PC-3 (cell line): Measurements from ENCODE around the gene RBBP8NL. TPM values are rescaled to one million over a fixed set of nuclear protein-coding genes. Genes with fewer than 3 reads are reported as not detected.

Experiments used
- ATAC-seq: fragments of 200-7000 bp; cut with Tn5 transposase; 2 replicates; pipeline ENCODE4 v1.9.1; 2020; ENCODE audit warnings: mild to moderate bottlenecking, moderate library complexity
- BruUV-seq: library from RNA; stranded (reverse); fragments of 400-500 nt; replicated peaks from 2 replicates; lab custom pipeline; 2021; lab: Mats Ljungman, UMichigan
- CTCF ChIA-PET: fragments of 300-600 bp; sonication (Branson Sonifier 250); formaldehyde crosslinking; loops from one replicate; lab custom pipeline; 2022; ENCODE audit warnings: antibody characterized with exemption; lab: Charles Lee
- POLR2A ChIA-PET: fragments of 300-600 bp; sonication (Branson Sonifier 250); formaldehyde crosslinking; loops from one replicate; lab custom pipeline; 2022; ENCODE audit warnings: antibody characterized with exemption; ENCODE audit not compliant: unreplicated experiment; lab: Charles Lee
- DNase-seq: peaks from one replicate; pipeline ENCODE4 v3.0.0-alpha.2; 2015
- H2AFZ ChIP-seq: fragments of 300-600 bp; sonication (generic); 2 replicates; pipeline ENCODE4 v1.6.0; 2016; ENCODE audit warnings: antibody characterized with exemption, low read length
- H3F3A ChIP-seq: fragments of 300-600 bp; sonication (generic); one replicate; pipeline ENCODE4 v1.6.0; 2017; ENCODE audit warnings: antibody characterized with exemption, low read length, control low read depth, mild to moderate bottlenecking; ENCODE audit not compliant: unreplicated experiment
- H3K27ac ChIP-seq: fragments of 300-600 bp; sonication (generic); 2 replicates; pipeline ENCODE4 v1.5.1; 2016; ENCODE audit warnings: mild to moderate bottlenecking, low read length
- H3K27me3 ChIP-seq: fragments of 300-600 bp; sonication (generic); 2 replicates; pipeline ENCODE4 v1.6.1; 2016; ENCODE audit warnings: low read length, mixed read lengths
- H3K36me3 ChIP-seq: fragments of 300-600 bp; sonication (generic); 2 replicates; pipeline ENCODE4 v1.6.1; 2016; ENCODE audit warnings: low read depth, mixed run types, low read length, mixed read lengths
- H3K4me1 ChIP-seq: fragments of 300-600 bp; sonication (generic); 2 replicates; pipeline ENCODE4 v1.5.1; 2016; ENCODE audit warnings: low read length; ENCODE audit not compliant: insufficient read depth
- H3K4me2 ChIP-seq: fragments of 300-600 bp; sonication (generic); 2 replicates; pipeline ENCODE4 v1.6.0; 2016; ENCODE audit warnings: low read length
- H3K4me3 ChIP-seq: fragments of 300-600 bp; sonication (generic); 2 replicates; pipeline ENCODE4 v1.5.1; 2016; ENCODE audit warnings: mild to moderate bottlenecking, low read length, mixed read lengths
- H3K79me2 ChIP-seq: fragments of 300-600 bp; sonication (generic); 2 replicates; pipeline ENCODE4 v1.6.1; 2017; ENCODE audit warnings: low read length, mixed read lengths
- H3K9ac ChIP-seq: fragments of 300-600 bp; sonication (generic); 2 replicates; pipeline ENCODE4 v1.6.0; 2016; ENCODE audit warnings: mild to moderate bottlenecking, low read length
- H3K9me2 ChIP-seq: fragments of 300-600 bp; sonication (generic); replicated peaks from 2 replicates; pipeline ENCODE4 v1.6.1; 2016; ENCODE audit warnings: mixed run types, low read length, mixed read lengths
- H3K9me3 ChIP-seq: fragments of 300-600 bp; sonication (generic); 2 replicates; pipeline ENCODE4 v1.6.1; 2016; ENCODE audit warnings: low read length, mixed read lengths
- H4K20me1 ChIP-seq: fragments of 300-600 bp; sonication (generic); 2 replicates; pipeline ENCODE4 v1.6.1; 2016; ENCODE audit warnings: low read length, mixed read lengths
- EZH2 ChIP-seq: fragments of 300-600 bp; sonication (generic); IDR thresholded peaks from one replicate; pipeline ENCODE4 v1.6.1; 2017; ENCODE audit warnings: antibody characterized with exemption, mild to moderate bottlenecking, low read length; ENCODE audit not compliant: unreplicated experiment
- EZH2phosphoT487 ChIP-seq: fragments of 300-600 bp; sonication (generic); IDR thresholded peaks from 2 replicates; pipeline ENCODE4 v1.6.1; 2018; ENCODE audit warnings: mild to moderate bottlenecking, antibody characterized with exemption, low read length, borderline replicate concordance
- intact Hi-C: fragments of 100-400 bp; cut with micrococcal nuclease; formaldehyde crosslinking; loops from 2 replicates; pipeline ENCODE4 v1.9.0; 2023
- total RNA-seq: library from RNA; depleted of rRNA; stranded (reverse); fragments of >200 nt; gene quantifications from 2 replicates; pipeline ENCODE4 v1.2.3, GENCODE V29; 2014
- TF ChIP-seq, protein P1 (sequence below): fragments of 300-600 bp; sonication (generic); conservative IDR thresholded peaks from 2 replicates; pipeline ENCODE4 v1.5.1; 2017; ENCODE audit warnings: antibody characterized with exemption, low read depth, mild to moderate bottlenecking, low read length

The RBBP8NL gene
- total RNA-seq, 1 experiment from 2014 or later, result 9.4 TPM

DNA sequence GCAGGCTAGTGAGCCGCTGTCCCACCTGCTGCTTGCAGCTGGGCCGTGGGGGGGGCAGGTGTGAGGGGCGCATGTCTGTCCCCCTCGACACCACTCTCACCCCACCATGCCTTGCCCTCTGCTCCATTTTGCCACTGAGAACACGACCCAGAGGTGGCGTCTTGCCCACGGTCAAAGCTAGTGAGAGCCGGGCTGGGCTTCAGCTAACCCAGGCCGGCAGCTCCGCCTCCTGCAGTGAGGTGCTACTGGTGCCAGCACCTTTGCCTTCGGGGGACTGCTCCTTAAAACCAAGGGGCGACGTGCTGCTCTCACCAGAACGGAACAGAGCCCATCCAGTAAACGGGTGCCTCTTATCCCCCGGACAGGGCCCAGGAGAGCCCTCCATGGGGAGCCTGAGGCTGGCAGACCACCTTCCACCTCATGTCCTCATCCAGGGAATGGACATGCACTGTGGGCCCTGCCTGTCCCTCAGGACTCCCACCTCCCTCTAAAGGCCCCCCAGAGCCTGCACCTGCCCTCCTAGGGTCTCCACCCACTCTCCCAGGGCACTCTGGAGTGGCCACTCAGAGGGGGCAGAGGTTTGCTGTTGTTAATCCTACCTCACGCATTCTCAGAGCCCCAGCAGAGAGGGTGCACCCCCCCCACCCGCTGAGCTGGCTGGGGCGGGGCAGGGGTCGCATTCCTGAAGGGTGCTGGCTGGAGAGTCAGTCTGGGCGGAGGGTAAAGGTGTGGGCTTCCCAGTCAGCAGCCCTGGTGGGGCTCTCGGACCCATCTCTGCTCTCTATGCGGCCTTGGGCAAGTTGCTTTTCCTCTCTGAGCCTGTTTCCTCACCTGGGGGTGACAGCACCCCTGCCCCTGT is 2.9 kb downstream of the RBBP8NL start:
- Histone ChIP-seq H3K79me2 (0 out of 2 replicates have a peak, but pooled peaks cover 5% of the 10 kb centered on the region), H3K27ac (no peak overlapping the region), H4K20me1 (no peaks in the 10 kb centered on the region), H3F3A (no peaks in the 10 kb centered on the region), H3K27me3 (no peaks in the 10 kb centered on the region), H3K4me1 (peaks cover 29% of the 10 kb centered on the region), H3K36me3 (no peaks in the 10 kb centered on the region), H3K4me3 (no peak overlapping the region), H2AFZ (no peak overlapping the region), H3K4me2 (no peak overlapping the region), H3K9ac (no peak overlapping the region), H3K9me3 (no peaks in the 10 kb centered on the region), H3K9me2 (no peaks in the 10 kb centered on the region)
- POLR2A ChIA-PET, result no interaction called here
- no TSS peak for BruUV-seq
- CTCF ChIA-PET, result interaction anchor here (0.6 kb wide), 1 partner anchor 386 kb away, joined by 4 read pairs; no protein-coding TSS in a partner anchor
- DNase-seq, result peak; percentile 22
- ATAC-seq, result no peak
- intact Hi-C loops, result no loop called here
- TF ChIP-seq EZH2phosphoT487, result no peak
- TF ChIP-seq EZH2, result no peak
- TF ChIP-seq, protein P1, sequence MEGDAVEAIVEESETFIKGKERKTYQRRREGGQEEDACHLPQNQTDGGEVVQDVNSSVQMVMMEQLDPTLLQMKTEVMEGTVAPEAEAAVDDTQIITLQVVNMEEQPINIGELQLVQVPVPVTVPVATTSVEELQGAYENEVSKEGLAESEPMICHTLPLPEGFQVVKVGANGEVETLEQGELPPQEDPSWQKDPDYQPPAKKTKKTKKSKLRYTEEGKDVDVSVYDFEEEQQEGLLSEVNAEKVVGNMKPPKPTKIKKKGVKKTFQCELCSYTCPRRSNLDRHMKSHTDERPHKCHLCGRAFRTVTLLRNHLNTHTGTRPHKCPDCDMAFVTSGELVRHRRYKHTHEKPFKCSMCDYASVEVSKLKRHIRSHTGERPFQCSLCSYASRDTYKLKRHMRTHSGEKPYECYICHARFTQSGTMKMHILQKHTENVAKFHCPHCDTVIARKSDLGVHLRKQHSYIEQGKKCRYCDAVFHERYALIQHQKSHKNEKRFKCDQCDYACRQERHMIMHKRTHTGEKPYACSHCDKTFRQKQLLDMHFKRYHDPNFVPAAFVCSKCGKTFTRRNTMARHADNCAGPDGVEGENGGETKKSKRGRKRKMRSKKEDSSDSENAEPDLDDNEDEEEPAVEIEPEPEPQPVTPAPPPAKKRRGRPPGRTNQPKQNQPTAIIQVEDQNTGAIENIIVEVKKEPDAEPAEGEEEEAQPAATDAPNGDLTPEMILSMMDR, result no peak

DNA sequence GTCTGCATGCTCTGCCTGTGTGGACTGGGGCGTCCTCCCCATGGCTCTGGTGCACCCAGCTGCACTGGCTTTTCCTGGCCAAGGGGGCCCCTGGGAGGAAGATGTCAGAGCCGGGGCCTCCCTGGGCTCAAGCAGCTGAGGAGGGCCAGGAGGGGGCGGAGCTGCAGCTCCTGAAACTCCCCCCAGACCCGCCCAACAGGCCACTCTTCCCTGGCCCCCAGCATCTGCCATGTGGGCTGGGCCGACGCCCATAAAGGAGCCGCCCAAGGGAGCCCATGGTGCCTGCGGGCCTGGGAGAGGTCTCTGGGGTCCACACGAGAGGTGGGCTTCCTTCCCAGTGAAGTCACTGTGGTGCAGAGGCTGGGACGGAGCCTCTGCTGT is 4.0 kb downstream of the RBBP8NL start:
- DNase-seq (no peak), ATAC-seq (no peak)
- ChIA-PET CTCF (no interaction called here), POLR2A (no interaction called here)
- Histone ChIP-seq H3K4me2 (no peak overlapping the region), H3K27me3 (no peaks in the 10 kb centered on the region), H3K4me1 (peaks cover 25% of the 10 kb centered on the region), H3K4me3 (no peak overlapping the region), H4K20me1 (no peaks in the 10 kb centered on the region), H2AFZ (no peak overlapping the region), H3K9ac (no peak overlapping the region), H3K9me3 (no peaks in the 10 kb centered on the region), H3K79me2 (0 out of 2 replicates have a peak, but pooled peaks cover 5% of the 10 kb centered on the region), H3K9me2 (no peaks in the 10 kb centered on the region), H3K36me3 (no peaks in the 10 kb centered on the region), H3K27ac (no peak overlapping the region), H3F3A (no peaks in the 10 kb centered on the region)
- intact Hi-C loops, result no loop called here
- TF ChIP-seq EZH2, result no peak
- no peak for TF ChIP-seq EZH2phosphoT487
- TF ChIP-seq, protein P1, result no peak
- no TSS peak for BruUV-seq
